Activated CD4-positive, alpha-beta T cell treated with anti-CD3 and anti-CD28 coated beads, Interleukin-2, Interleukin-6, amounts not matched to agents 100 ng/mL and 50 ng/mL, durations not matched to agents 16 hours and 8 hours (primary cell): ENCODE data around the gene KCNQ4.

Source experiments
- DNase-seq: peaks from one replicate; pipeline ENCODE4 v3.0.0-alpha.2; 2020

Gene KCNQ4

GRCh38 chr1:40777224-40777970 lies 6.2 kb upstream of the KCNQ4 start:
- DNase-seq, result no peak

GRCh38 chr1:40780678-40781607 lies 2.6 kb upstream of the KCNQ4 start:
- DNase-seq, result no peak

GRCh38 chr1:40781608-40781971 lies 2.0 kb upstream of the KCNQ4 start:
- DNase-seq, result no peak

- DNase-seq, result no peak
Observed at GRCh38 chr1:40782371-40782956, 1.1 kb upstream of the KCNQ4 start.

DNA sequence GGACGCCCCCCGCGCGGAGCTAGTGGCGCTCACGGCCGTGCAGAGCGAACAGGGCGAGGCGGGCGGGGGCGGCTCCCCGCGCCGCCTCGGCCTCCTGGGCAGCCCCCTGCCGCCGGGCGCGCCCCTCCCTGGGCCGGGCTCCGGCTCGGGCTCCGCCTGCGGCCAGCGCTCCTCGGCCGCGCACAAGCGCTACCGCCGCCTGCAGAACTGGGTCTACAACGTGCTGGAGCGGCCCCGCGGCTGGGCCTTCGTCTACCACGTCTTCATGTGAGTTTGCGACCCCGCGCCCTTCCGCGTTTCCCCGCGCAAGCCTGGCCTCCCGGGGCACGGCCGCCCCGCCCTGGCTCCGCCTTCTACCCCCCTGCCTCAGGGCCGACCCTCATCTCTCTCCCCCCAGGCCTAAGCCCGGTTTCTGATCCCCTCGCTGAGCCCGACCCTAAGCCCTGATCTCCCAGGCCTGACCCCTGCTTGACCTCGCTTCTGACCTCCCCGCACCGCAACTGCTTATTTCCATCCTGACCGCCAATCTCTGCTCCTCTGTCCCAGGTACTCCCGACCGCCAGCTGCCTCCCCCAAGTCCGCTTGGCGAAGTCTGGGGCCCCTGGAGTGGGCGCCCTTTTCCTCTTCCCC lies 669 bp downstream of the KCNQ4 start:
- no peak for DNase-seq

GRCh38 chr1:40784771-40785151 lies 1.2 kb downstream of the KCNQ4 start:
- no peak for DNase-seq

DNA sequence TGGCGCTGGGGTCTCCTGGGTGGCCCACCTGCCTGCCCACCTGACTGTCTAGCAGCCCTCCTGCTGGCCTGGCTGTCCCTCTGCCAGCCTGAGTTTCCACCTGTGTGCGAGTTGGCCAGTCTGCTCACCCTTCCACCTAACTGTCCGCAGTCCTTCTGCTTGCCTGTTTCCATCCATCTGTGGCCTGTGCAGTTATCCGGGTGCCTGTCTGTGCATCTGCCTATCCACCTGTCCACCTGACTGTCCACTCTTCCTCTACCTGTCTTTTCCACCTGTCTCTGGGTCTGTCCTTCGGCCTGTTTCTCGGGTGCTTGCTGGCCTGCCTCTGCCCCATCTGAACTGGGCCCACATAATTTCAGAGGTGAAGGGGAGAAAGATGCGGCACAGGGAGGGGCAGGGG lies 1.9 kb downstream of the KCNQ4 start:
- DNase-seq, result no peak

DNA sequence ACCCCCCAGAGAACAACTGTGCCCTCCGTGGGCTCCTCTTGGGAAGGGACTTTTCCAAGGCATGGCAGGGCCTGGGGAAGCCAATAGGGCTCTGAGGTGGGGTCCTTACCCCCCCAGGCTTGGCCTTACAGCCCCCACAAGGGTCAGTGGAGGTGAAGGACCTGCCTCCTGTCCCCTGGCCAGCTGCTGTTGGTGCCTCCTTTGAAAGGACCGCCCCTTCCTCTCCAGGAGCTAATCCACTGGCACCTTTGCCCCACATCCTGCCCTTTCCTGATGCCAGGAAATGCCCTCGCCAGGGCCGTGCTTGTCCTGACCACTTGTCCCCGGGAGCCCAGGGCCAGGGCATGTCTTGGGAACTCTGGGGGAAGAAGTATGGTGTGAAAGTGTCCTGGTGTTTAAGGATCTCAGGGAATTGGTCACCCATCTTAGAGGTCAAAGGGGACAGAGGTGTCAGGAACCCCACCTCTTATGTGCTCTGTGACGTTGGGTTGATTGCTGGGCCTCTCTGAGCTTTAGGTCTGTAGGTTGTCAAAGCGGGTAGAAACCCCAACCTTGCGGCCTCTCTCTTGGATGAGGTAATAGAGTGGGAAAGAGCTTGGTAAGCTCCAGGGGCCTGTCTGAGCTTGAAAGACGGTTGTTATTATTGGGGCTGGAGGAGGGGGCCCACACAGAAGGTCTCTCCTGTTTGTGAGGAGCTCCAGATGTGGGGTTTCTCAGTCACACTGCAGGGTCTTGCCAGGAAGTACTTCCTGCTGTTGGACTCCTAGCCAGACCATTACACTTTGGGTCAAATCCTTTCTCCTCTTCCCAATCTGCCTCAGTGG lies 2.8 kb downstream of the KCNQ4 start:
- no peak for DNase-seq

DNA sequence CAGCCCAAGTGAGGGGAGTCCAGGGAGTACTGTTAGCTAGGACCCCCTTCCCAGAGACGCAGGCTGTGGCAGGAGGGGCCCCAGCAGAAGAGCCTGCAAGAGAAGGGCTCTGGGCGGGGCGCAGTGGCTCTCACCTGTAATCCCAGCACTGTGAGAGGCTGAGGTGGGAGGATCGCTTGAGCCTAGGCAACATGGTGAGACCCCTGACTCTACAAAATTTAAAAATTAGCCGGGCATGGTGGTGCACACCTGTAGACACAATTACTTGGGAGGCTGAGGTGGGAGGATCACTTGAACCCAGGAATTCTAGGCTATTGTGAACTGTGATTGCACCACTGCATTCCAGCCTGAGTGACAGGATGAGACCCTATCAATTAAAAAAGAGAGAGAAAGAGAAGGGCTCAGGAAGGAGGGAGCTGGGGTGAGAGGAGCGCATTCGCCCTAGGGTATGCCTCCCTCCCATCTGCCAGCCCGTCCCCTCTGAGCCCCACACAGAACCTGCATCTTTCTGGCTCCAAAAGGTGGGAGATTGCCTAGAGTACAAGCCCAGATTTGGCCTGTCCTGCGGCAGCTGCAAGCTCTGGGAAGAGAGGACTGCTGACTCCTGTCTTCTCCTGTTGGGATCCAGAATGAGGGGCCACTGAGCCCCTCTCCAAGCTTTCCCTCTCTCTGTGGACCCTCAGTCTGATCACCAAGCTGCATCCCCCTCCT lies 3.6 kb downstream of the KCNQ4 start:
- no peak for DNase-seq

GRCh38 chr1:40787737-40788560 lies 4.4 kb downstream of the KCNQ4 start:
- no peak for DNase-seq

DNA sequence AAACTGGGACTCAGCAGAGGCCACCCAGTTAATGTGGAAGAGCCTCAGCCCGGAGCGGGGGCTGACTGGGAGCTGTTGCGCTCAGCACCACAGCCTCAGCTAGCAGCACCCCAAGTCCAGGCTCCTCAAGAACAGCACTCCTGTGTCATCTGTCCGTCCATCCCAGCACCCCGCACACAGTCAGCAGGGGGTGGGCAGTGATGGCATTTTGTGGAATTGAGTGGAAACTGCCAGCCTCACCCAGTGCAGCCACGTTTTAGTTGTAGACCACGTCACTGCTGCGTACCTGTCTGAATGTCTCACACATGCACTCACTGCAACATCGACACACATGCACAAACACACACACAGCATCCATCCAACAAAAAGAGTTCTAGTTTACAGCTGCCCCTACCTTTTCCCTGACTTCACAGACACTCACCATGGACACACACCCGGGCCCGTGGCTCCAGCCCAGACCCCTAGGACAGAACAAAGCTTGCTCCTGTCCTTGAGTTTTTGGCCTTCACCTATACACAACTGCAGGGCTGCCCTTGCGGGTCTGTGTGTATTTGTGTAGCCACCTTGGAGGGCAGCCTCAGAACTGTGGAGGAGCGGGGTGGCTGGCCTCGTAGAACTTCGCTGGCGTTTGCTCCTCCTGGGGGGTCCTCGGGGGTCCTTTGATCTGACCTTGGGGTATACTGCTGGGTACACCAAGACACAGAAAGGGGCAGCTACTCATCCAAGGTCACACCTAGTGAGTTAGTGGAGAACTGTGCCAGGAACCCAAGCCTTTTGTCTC lies 5.2 kb downstream of the KCNQ4 start:
- DNase-seq, result no peak

GRCh38 chr1:40789342-40789598 lies 5.7 kb downstream of the KCNQ4 start:
- DNase-seq, result no peak

DNA sequence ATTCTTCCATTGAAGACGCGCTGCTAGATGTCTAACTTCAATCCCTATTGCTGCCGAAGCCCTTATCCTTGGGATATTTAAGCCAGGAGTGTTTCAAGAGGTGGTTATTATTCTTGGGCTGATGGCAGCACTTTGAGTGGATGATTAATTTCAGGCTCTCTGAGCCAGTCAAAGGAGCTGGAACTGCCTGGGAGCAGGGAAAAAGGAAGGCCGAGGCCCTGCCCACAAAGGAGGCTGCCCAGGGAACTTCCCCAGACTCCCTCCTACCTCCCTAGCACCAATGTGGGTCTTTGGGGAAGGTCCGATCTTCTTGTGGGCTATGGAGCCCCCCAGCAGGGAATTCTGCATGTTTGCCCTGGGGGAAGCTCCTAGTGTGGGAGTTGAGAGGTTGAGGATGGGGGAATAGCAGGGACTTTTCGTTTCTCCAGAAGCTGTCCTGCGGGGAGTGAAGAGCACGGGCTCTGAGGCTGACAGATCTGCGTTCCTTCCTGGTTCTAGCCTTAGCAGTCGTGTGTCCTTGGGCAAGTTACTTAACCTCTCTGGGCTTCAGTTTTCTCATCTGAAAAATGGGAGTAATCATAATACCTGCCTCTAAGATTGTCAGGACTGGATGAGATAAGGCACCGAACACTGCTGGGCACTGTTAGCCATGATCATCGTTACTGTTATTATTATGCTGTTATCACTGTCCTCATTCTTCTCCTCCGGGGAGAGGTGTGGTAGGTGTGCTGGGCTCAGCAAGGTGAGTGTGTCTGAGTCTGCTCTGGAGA lies 6.3 kb downstream of the KCNQ4 start:
- DNase-seq, result no peak

DNA sequence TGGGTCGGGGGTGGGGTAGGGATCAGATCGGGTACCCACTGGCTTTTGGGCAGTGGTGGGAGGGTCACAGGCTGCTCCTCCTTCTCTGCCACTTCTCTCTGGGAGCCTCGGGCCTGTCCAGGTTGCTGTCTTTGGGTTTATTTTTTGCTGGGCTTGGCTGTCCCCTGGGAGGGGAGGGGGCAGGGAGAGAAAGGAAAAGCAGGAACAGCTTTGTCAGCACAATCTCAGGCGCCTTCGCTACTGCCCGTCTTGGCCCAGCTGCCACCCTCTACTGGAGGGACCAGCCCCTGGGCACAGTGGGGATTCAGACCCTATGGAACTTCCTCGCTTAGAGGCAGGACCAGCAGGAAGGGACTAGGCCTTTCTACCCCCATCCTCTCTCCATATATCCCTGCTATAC lies 8.4 kb downstream of the KCNQ4 start:
- no peak for DNase-seq

DNA sequence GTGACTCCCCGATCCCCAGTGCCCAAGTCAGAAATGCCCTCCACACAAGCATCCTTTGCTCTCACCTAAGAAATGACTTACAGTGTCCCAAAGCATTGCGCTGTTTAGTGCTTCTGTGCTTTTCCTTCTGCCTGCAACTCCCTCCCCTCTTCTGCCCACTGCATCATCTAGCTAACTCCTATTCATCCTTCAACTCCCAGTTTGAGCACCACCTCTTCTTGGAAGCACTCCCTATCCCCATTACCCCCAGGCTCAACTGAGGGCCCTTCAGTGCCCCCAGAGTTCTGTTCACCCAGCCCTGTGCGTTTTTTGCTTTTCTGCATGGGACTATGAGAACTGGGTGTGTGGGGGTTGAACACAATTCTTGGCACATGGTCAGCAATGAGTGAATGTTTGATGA lies 10.0 kb downstream of the KCNQ4 start:
- DNase-seq, result no peak

DNA sequence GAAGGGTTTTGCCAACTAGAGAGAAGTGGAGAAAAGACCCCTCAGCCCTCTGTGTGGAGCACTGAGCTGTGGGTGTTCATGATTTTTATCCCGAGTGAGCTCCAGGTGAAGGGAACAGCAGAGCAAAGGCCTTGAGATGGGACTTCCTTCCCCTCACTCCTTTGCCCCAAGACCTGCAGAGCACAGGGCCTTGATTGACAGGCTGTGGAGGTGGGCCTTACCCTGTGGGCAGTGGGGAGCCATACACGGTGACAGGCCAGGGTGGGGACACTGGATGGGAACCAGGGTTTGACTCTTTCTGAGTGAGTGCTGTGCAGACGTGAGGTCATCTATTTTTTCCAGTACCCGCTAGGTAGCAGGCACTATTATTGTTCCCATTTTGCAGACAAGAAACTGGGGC lies 10.5 kb downstream of the KCNQ4 start:
- no peak for DNase-seq

DNA sequence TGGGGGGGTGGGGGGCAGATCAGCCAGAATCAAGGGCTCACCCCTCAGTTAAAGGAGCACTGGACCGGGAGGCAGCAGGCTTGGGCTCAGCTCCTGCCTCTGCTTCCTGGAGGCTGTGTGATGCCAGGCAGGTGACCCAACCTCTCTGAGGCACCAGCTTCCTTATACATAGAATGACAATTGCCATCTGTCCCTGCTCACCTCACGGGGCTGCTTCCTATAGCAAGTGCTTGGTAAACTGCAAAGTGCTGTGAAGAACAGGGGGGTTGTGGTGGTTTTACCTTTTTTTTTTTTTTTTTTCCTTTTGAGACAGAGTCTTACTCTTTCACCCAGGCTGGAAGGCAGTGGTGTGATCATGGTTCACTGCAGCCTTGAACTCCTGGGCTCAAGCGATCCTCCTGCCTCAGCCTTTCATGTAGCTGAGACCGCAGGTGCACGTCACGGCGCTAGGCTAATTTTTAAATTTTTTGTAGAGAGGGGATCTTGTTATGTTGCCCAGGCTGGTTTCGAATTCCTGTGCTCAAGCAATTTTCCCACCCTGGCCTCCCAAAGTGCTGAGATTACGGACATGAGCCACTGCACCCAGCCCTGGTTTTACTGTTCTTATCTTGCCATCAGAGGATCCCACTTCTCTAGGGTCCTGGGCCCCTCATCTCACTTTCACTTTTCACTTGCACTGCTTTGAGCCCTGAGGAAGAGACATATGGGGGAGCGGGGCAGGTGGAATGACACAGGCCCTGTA lies 11.6 kb downstream of the KCNQ4 start:
- DNase-seq, result no peak

GRCh38 chr1:40795811-40796586 lies 12.4 kb downstream of the KCNQ4 start:
- no peak for DNase-seq
